Sigmoid colon (tissue), 4 donors: ENCODE results near the gene PRDM10.

ENCODE experiments used
- EP300 ChIP-seq, 4 donors: sonication (generic); formaldehyde crosslinking; IDR thresholded peaks; one replicate each; pipeline ENCODE4 v1.6.1; 2017; ENCODE audit warnings: antibody characterized with exemption in 4 of 4
- POLR2AphosphoS5 ChIP-seq, 4 donors: sonication (generic); formaldehyde crosslinking; IDR thresholded peaks; one replicate each; pipeline ENCODE4 v1.6.1; 2017; ENCODE audit warnings: antibody characterized with exemption in 4 of 4
- TF ChIP-seq, protein P1 (sequence below), 4 experiments: fragments of 450-650 bp in 3 of 4; fragments of 200-600 bp in 1 of 4; IDR thresholded peaks; one replicate each; pipeline ENCODE4 v1.5.1; 2016 to 2019; ENCODE audit warnings: antibody characterized with exemption in 4 of 4, mild to moderate bottlenecking in 3 of 4, moderate library complexity in 2 of 4

DNA sequence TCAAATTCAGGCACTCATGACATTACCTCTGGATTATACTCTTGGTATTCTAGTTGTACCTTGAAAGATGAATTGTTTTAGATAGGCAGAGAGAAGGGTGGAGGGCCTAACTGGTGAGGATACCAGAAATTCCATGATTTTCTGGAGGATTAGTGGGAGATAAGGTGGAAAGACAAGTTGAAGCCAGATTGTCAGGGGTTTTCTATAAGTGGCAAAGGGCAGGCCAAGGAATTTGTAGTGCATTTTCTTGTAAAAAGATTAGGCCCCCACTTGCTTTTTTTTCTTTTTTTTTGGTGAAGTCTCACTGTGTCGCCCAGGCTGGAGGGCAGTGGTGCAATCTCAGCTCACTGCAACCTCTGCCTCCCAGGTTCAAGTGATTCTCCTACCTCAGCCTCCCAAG is 28.4 kb upstream of the PRDM10 start:
- TF ChIP-seq POLR2AphosphoS5 (IDR thresholded peaks at IDR 0.05) (no peak), EP300 (IDR thresholded peaks at IDR 0.05) (no peak)
- TF ChIP-seq, protein P1, sequence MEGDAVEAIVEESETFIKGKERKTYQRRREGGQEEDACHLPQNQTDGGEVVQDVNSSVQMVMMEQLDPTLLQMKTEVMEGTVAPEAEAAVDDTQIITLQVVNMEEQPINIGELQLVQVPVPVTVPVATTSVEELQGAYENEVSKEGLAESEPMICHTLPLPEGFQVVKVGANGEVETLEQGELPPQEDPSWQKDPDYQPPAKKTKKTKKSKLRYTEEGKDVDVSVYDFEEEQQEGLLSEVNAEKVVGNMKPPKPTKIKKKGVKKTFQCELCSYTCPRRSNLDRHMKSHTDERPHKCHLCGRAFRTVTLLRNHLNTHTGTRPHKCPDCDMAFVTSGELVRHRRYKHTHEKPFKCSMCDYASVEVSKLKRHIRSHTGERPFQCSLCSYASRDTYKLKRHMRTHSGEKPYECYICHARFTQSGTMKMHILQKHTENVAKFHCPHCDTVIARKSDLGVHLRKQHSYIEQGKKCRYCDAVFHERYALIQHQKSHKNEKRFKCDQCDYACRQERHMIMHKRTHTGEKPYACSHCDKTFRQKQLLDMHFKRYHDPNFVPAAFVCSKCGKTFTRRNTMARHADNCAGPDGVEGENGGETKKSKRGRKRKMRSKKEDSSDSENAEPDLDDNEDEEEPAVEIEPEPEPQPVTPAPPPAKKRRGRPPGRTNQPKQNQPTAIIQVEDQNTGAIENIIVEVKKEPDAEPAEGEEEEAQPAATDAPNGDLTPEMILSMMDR (IDR thresholded peaks at IDR 0.05): no peak
